ENCODE data around the gene MICALL2.

GRCh38 chr7:1503390-1503789, 44.1 kb upstream of the MICALL2 start:
- TF ChIP-seq CTCF (IDR thresholded peaks at IDR 0.05; ENCODE audit: insufficient read depth, low read length, poor library complexity, severe bottlenecking): no peak
- no peak for TF ChIP-seq EZH2phosphoT487 (conservative IDR thresholded peaks at IDR 0.05; ENCODE audit: low read length)
